Fibroblast of lung (primary cell): ENCODE data around the gene OR2S2. TPM values are rescaled to one million over a fixed set of nuclear protein-coding genes. Genes with fewer than 3 reads are reported as not detected.

Source experiments
- DNase-seq, 2 donors: peaks; one replicate each; pipeline versions ENCODE4 v3.0.0 to v3.0.0-alpha.2; 2010; ENCODE audit warnings: low read depth in 2 of 2
- H2AFZ ChIP-seq: 2 replicates; pipeline ENCODE4 v1.5.1; 2012; ENCODE audit warnings: low read length, control low read depth, inconsistent platforms
- H3K27ac ChIP-seq: 2 replicates; pipeline ENCODE4 v1.5.1; 2011; ENCODE audit warnings: low read length, control low read depth; ENCODE audit not compliant: insufficient read depth
- H3K27me3 ChIP-seq: 2 replicates; pipeline ENCODE4 v1.5.1; 2011; ENCODE audit warnings: mild to moderate bottlenecking, low read length; ENCODE audit not compliant: control insufficient read depth, insufficient read depth
- H3K36me3 ChIP-seq: 2 replicates; pipeline ENCODE4 v1.5.1; 2011; ENCODE audit warnings: low read length; ENCODE audit not compliant: control insufficient read depth, insufficient read depth
- H3K4me1 ChIP-seq: 2 replicates; pipeline ENCODE4 v1.5.1; 2011; ENCODE audit warnings: low read length; ENCODE audit not compliant: control insufficient read depth, insufficient read depth; ENCODE audit errors: extremely low read depth
- H3K4me2 ChIP-seq: 2 replicates; pipeline ENCODE4 v1.5.1; 2011; ENCODE audit warnings: low read length, control low read depth; ENCODE audit not compliant: insufficient read depth; ENCODE audit errors: extremely low read depth
- H3K4me3 ChIP-seq, 4 experiments: fragments of 200-600 bp in 1 of 4; sonication (generic) in 1 of 4; replicated peaks in 1 of 4; 2 replicates each; pipeline ENCODE4 v1.5.1; 2011 to 2016; ENCODE audit warnings: low read length in 4 of 4, low read depth in 3 of 4, mild to moderate bottlenecking in 3 of 4, control low read depth in 2 of 4, inconsistent platforms in 1 of 4, mixed read lengths in 1 of 4; ENCODE audit not compliant: insufficient read depth in 1 of 4; ENCODE audit errors: control extremely low read depth in 1 of 4
- H3K79me2 ChIP-seq: 2 replicates; pipeline ENCODE4 v1.5.1; 2012; ENCODE audit warnings: mild to moderate bottlenecking, low read length, inconsistent platforms; ENCODE audit not compliant: control insufficient read depth, insufficient read depth
- H3K9ac ChIP-seq: 2 replicates; pipeline ENCODE4 v1.5.1; 2011; ENCODE audit warnings: mild to moderate bottlenecking, low read length, control low read depth; ENCODE audit not compliant: insufficient read depth
- H3K9me3 ChIP-seq: 2 replicates; pipeline ENCODE4 v1.5.1; 2012; ENCODE audit warnings: low read depth, low read length; ENCODE audit not compliant: control insufficient read depth, insufficient read depth
- H4K20me1 ChIP-seq: 2 replicates; pipeline ENCODE4 v1.5.1; 2011; ENCODE audit warnings: low read length; ENCODE audit not compliant: control insufficient read depth, insufficient read depth; ENCODE audit errors: extremely low read depth
- CTCF ChIP-seq, 2 donors: IDR thresholded peaks in 1 of 2; conservative IDR thresholded peaks in 1 of 2; 1 replicate in 1 of 2; 2 replicates in 1 of 2; pipeline ENCODE4 v1.5.1; 2011 to 2012; ENCODE audit warnings: low read length in 2 of 2, control low read depth in 1 of 2, inconsistent platforms in 1 of 2, low read depth in 1 of 2, mild to moderate bottlenecking in 1 of 2
- EZH2 ChIP-seq: IDR thresholded peaks from 2 replicates; pipeline ENCODE4 v1.5.1; 2012; ENCODE audit warnings: low read length, control low read depth, mild to moderate bottlenecking; ENCODE audit errors: missing control alignments
- polyA plus RNA-seq, 2 donors: library from polyadenylated mRNA; depleted of rRNA in 1 of 2; stranded (reverse) in 1 of 2; unstranded in 1 of 2; fragments of >200 nt; gene quantifications; 2 replicates each; pipeline ENCODE4 v1.2.1, GENCODE V29; 2011 to 2012; ENCODE audit warnings: missing spikeins in 1 of 2
- total RNA-seq: library from RNA; depleted of rRNA; stranded (reverse); fragments of >200 nt; gene quantifications from 2 replicates; pipeline ENCODE4 v1.2.1, GENCODE V29; 2014

Gene OR2S2
- total and polyA plus RNA-seq, 2 donors (not counting 1 experiment from before 2014, with no cell fraction given): 0.17 to 0.18 TPM

GRCh38 chr9:35933550-35934067, 24.3 kb downstream of the OR2S2 start:
- H3K27ac ChIP-seq: no peak overlapping the region
- no peaks in the 10 kb centered on the region for H3K9me3 ChIP-seq
- H3K4me3 ChIP-seq: no peak overlapping the region
- no peak overlapping the region for H3K9ac ChIP-seq
- DNase-seq: no peak
- no peak for TF ChIP-seq EZH2
- no peak for TF ChIP-seq CTCF (conservative IDR thresholded peaks at IDR 0.05 in 1 of 2, IDR thresholded peaks at IDR 0.05 in 1 of 2; ENCODE audit: low read depth in 1 of 2, low read length in 2 of 2)
- H2AFZ ChIP-seq: no peak overlapping the region
- H3K79me2 ChIP-seq: no peaks in the 10 kb centered on the region
- H4K20me1 ChIP-seq: no peaks in the 10 kb centered on the region
- H3K4me2 ChIP-seq: no peak overlapping the region
- H3K36me3 ChIP-seq: no peaks in the 10 kb centered on the region
- H3K27me3 ChIP-seq: no peaks in the 10 kb centered on the region
- H3K4me1 ChIP-seq: peaks cover 17% of the 10 kb centered on the region

- Histone ChIP-seq H2AFZ (no peak overlapping the region), H3K9ac (no peak overlapping the region), H4K20me1 (no peaks in the 10 kb centered on the region), H3K79me2 (no peaks in the 10 kb centered on the region), H3K27me3 (no peaks in the 10 kb centered on the region), H3K4me2 (no peak overlapping the region), H3K4me3 (no peak overlapping the region), H3K36me3 (no peaks in the 10 kb centered on the region), H3K27ac (no peak overlapping the region), H3K4me1 (peaks cover 17% of the 10 kb centered on the region), H3K9me3 (no peaks in the 10 kb centered on the region)
- TF ChIP-seq CTCF (conservative IDR thresholded peaks at IDR 0.05 in 1 of 2, IDR thresholded peaks at IDR 0.05 in 1 of 2; ENCODE audit: low read depth in 1 of 2, low read length in 2 of 2) (no peak), EZH2 (no peak)
- no peak for DNase-seq
Measured at GRCh38 chr9:35932735-35933134, 25.2 kb downstream of the OR2S2 start.

- no peak overlapping the region for H3K27ac ChIP-seq
- no peak overlapping the region for H2AFZ ChIP-seq
- peak in 1 of 2 donors; percentile 60 for DNase-seq
Measured at GRCh38 chr9:35930989-35931388, 27.0 kb downstream of the OR2S2 start.

More at GRCh38 chr9:35930989-35931388, 27.0 kb downstream of the OR2S2 start:
- Histone ChIP-seq H3K79me2 (no peaks in the 10 kb centered on the region), H4K20me1 (no peaks in the 10 kb centered on the region), H3K4me2 (no peak overlapping the region), H3K4me1 (peaks cover 7% of the 10 kb centered on the region), H3K9ac (no peak overlapping the region), H3K9me3 (no peaks in the 10 kb centered on the region), H3K27me3 (no peaks in the 10 kb centered on the region), H3K36me3 (no peaks in the 10 kb centered on the region), H3K4me3 (no peak overlapping the region)
- no peak for TF ChIP-seq EZH2
- TF ChIP-seq CTCF (conservative IDR thresholded peaks at IDR 0.05 in 1 of 2, IDR thresholded peaks at IDR 0.05 in 1 of 2; ENCODE audit: low read depth in 1 of 2, low read length in 2 of 2): no peak
